RWPE1 (cell line): ENCODE measurements around the gene RPS19BP1.
"Not testable (repeated sequence)": the region's sequence is repeated elsewhere in the genome, so short reads cannot be mapped to it uniquely, and the experiment has no call there.

Experiments used
- CTCF ChIA-PET: fragments of 350-600 bp; sonication (Branson Sonifier 250); formaldehyde crosslinking; extraction: SDS; loops from one replicate; lab custom pipeline; 2021; lab: Yijun Ruan, JAX
- POLR2A ChIA-PET: fragments of 400-600 bp; formaldehyde crosslinking; extraction: SDS; loops from one replicate; lab custom pipeline; 2020; ENCODE audit warnings: antibody characterized with exemption; ENCODE audit not compliant: low non-redundant PET; lab: Yijun Ruan, JAX
- DNase-seq: peaks from one replicate; pipeline ENCODE4 v3.0.0; 2012; ENCODE audit warnings: low spot score
- H3K27ac ChIP-seq: fragments of 450-650 bp; 2 replicates; pipeline ENCODE4 v1.5.1; 2017
- TF ChIP-seq, protein P1 (sequence below): fragments of 450-650 bp; conservative IDR thresholded peaks from 2 replicates; pipeline ENCODE4 v1.5.1; 2017; ENCODE audit warnings: low read depth, mild to moderate bottlenecking

Gene RPS19BP1

DNA sequence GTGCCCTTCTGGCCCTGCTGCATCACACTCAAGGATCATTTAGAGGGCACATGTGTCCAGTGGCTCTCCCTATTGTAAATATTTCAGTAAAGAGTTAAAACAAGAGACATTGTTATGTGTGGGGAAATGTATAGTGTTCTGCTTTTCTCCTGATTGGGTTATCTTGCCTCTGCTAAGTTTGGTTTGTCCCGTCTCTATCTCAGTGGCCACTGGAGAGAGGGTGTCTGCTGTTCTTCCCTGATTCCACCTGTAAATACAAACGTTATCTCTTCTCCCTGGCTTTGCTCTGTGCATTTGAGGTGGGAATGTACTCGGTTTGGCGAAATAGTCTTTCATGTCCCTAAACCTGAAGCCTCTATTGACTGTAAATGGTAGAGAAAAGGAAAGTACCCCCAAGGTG lies 24.2 kb downstream of the RPS19BP1 start:
- TF ChIP-seq, protein P1, sequence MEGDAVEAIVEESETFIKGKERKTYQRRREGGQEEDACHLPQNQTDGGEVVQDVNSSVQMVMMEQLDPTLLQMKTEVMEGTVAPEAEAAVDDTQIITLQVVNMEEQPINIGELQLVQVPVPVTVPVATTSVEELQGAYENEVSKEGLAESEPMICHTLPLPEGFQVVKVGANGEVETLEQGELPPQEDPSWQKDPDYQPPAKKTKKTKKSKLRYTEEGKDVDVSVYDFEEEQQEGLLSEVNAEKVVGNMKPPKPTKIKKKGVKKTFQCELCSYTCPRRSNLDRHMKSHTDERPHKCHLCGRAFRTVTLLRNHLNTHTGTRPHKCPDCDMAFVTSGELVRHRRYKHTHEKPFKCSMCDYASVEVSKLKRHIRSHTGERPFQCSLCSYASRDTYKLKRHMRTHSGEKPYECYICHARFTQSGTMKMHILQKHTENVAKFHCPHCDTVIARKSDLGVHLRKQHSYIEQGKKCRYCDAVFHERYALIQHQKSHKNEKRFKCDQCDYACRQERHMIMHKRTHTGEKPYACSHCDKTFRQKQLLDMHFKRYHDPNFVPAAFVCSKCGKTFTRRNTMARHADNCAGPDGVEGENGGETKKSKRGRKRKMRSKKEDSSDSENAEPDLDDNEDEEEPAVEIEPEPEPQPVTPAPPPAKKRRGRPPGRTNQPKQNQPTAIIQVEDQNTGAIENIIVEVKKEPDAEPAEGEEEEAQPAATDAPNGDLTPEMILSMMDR: no peak
- CTCF ChIA-PET: no interaction called here
- no peak overlapping the region for H3K27ac ChIP-seq
- DNase-seq: no peak
- POLR2A ChIA-PET: no interaction called here

- CTCF ChIA-PET: interaction anchor here (0.9 kb wide), 1 partner anchor 22 kb away, joined by 3 read pairs; no protein-coding TSS in a partner anchor
Observed at GRCh38 chr22:39507021-39507420, 25.5 kb downstream of the RPS19BP1 start.

GRCh38 chr22:39504071-39504470 lies 28.5 kb downstream of the RPS19BP1 start:
- ChIA-PET POLR2A (interaction anchor here (0.6 kb wide), 1 partner anchor 35 kb away, joined by 3 read pairs; no protein-coding TSS in a partner anchor), CTCF (no interaction called here)
- TF ChIP-seq, protein P1: no peak
- no peak for DNase-seq
- H3K27ac ChIP-seq: no peak overlapping the region

More at GRCh38 chr22:39507021-39507420, 25.5 kb downstream of the RPS19BP1 start:
- H3K27ac ChIP-seq, DNase-seq, POLR2A ChIA-PET: not testable (repeated sequence)

DNA sequence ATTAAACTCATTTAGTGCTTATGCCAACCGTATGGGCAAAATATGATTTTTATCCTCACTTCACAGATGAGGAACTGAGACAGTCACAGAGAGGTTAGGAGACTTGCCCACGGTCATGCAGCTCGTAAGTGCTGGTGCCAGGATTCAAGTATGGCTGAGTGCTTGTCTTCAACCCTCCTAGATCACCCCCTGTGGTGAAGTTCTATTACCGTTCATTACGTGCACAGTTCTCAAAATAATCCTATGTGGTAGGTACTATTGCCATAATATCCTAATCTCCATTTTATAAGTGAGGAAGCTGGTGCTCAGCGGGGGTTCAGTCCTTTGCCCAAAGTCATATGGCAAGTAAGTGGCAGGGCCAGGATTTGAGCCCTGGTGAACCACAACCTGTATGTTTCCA lies 28.9 kb downstream of the RPS19BP1 start:
- ChIA-PET POLR2A (no interaction called here), CTCF (no interaction called here)
- no peak overlapping the region for H3K27ac ChIP-seq
- no peak for DNase-seq
- TF ChIP-seq, protein P1: no peak

GRCh38 chr22:39502789-39503409 lies 29.6 kb downstream of the RPS19BP1 start:
- no peak for DNase-seq
- TF ChIP-seq, protein P1: no peak
- CTCF ChIA-PET: no interaction called here
- POLR2A ChIA-PET: no interaction called here
- peak overlapping the region; percentile 73 for H3K27ac ChIP-seq

GRCh38 chr22:39502109-39502788 lies 30.3 kb downstream of the RPS19BP1 start, which contains the start of gene MIEF1:
Gene MIEF1, plus strand, starts transcription at chr22:39502290. Its CDS starts 9,005 bp downstream, at chr22:39511295.
- TF ChIP-seq, protein P1: no peak
- peak within 1 kb of the TSS; percentile 73 for H3K27ac ChIP-seq
- DNase-seq: peak; percentile 82
- CTCF ChIA-PET: interaction anchor here (0.9 kb wide), 1 partner anchor 12 kb away, joined by 3 read pairs; no protein-coding TSS in a partner anchor
- POLR2A ChIA-PET: interaction anchor here (0.9 kb wide), 1 partner anchor 18 kb away, joined by 4 read pairs; the partner anchor contains the start of gene ATF4
